ENCODE results near the gene RPL14. TPM values are rescaled to one million over a fixed set of nuclear protein-coding genes. Genes with fewer than 3 reads are reported as not detected.

The RPL14 gene
- total and polyA plus RNA-seq, 2 of the 13 experiments (the other 11 are each of a cell fraction or from before 2014, with no cell fraction given): 502 to 1,291 TPM

DNA sequence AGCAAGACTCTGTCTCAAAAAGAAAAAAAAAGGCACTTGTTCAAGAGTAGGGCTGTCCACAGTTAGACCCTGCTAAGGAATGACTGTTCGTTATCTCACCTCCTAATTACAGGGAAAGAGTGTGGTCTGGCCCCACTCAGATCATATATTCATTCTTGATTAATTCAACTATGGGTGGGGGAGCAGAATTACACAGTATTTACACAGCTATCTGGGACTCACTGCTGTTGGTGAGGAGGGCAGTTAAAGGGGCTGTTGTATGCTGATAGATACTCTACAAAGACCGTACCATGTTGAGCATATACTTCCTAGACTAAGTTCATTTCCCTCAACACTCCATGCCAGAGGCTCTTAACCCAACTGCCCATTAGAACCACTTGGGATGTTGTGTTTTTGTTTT, 44.9 kb downstream of the RPL14 start:
- WGBS (ENCODE audit: low lambda C conversion rate): 61% methylated on average over 2 of the region's 2 CpGs
- Histone ChIP-seq H4K20me1 (ENCODE audit: insufficient read depth, low read length) (no peaks in the 10 kb centered on the region), H3K27me3 (ENCODE audit: control insufficient read depth in 1 of 2, insufficient read depth in 2 of 2, low read length in 2 of 2) (no peaks in the 10 kb centered on the region; a peak in 1 of 5 replicates), H3K4me3 (replicated peaks in 1 of 3; ENCODE audit: insufficient read depth in 1 of 3, low read depth in 2 of 3, low read length in 3 of 3) (no peak overlapping the region), H3K9ac (ENCODE audit: insufficient read depth, low read depth, low read length) (no peak overlapping the region), H3K4me1 (ENCODE audit: insufficient read depth, low read length) (peaks cover 31% of the 10 kb centered on the region), H3K4me2 (ENCODE audit: low read depth, low read length) (no peak overlapping the region), H3K79me2 (ENCODE audit: insufficient read depth, low read length) (peaks cover 6% of the 10 kb centered on the region), H3K27ac (ENCODE audit: extremely low read length, insufficient read depth, low read length) (no peak overlapping the region), H2AFZ (ENCODE audit: low read length) (no peak overlapping the region), H3K9me3 (ENCODE audit: low read length) (no peaks in the 10 kb centered on the region), H3K36me3 (replicated peaks in 1 of 2; ENCODE audit: control insufficient read depth in 1 of 2, insufficient read depth in 2 of 2, low read length in 2 of 2) (no peaks in the 10 kb centered on the region)
- ATAC-seq: no peak
- CTCF ChIA-PET (ENCODE audit: low intra/inter-chr PET ratio, low total read pairs): no interaction called here
- POLR2A ChIA-PET: no interaction called here
- no TSS peak for BruUV-seq (replicated peaks)
- in situ Hi-C loops (cut with HindIII; ENCODE audit: extremely low pct_ligation_motif_present, low pct_unique_long_range_greater_than_20kb) (no loop called here), intact Hi-C loops (cut with micrococcal nuclease; ENCODE audit: unreplicated experiment) (no loop called here)
- FAIRE-seq: no peak
- no peak for DNase-seq (ENCODE audit: low spot score)
- no peak for TF ChIP-seq HOXD1 (CRISPR knock-in tag; IDR thresholded peaks at IDR 0.05)
- TF ChIP-seq, protein P1, sequence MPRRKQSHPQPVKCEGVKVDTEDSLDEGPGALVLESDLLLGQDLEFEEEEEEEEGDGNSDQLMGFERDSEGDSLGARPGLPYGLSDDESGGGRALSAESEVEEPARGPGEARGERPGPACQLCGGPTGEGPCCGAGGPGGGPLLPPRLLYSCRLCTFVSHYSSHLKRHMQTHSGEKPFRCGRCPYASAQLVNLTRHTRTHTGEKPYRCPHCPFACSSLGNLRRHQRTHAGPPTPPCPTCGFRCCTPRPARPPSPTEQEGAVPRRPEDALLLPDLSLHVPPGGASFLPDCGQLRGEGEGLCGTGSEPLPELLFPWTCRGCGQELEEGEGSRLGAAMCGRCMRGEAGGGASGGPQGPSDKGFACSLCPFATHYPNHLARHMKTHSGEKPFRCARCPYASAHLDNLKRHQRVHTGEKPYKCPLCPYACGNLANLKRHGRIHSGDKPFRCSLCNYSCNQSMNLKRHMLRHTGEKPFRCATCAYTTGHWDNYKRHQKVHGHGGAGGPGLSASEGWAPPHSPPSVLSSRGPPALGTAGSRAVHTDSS (CRISPR knock-in tag; conservative IDR thresholded peaks at IDR 0.05): no peak
- TF ChIP-seq ZZZ3 (CRISPR knock-in tag; IDR thresholded peaks at IDR 0.05; ENCODE audit: borderline replicate concordance): no peak
- no peak for TF ChIP-seq ZSCAN9 (CRISPR knock-in tag; IDR thresholded peaks at IDR 0.05; ENCODE audit: borderline replicate concordance)
- TF ChIP-seq TGIF2 (CRISPR knock-in tag; IDR thresholded peaks at IDR 0.05): no peak
- no peak for TF ChIP-seq SNRNP70 (IDR thresholded peaks at IDR 0.05; ENCODE audit: low read depth, low read length)
- TF ChIP-seq ZNF12 (CRISPR knock-in tag; IDR thresholded peaks at IDR 0.05): no peak
- TF ChIP-seq, protein P2, sequence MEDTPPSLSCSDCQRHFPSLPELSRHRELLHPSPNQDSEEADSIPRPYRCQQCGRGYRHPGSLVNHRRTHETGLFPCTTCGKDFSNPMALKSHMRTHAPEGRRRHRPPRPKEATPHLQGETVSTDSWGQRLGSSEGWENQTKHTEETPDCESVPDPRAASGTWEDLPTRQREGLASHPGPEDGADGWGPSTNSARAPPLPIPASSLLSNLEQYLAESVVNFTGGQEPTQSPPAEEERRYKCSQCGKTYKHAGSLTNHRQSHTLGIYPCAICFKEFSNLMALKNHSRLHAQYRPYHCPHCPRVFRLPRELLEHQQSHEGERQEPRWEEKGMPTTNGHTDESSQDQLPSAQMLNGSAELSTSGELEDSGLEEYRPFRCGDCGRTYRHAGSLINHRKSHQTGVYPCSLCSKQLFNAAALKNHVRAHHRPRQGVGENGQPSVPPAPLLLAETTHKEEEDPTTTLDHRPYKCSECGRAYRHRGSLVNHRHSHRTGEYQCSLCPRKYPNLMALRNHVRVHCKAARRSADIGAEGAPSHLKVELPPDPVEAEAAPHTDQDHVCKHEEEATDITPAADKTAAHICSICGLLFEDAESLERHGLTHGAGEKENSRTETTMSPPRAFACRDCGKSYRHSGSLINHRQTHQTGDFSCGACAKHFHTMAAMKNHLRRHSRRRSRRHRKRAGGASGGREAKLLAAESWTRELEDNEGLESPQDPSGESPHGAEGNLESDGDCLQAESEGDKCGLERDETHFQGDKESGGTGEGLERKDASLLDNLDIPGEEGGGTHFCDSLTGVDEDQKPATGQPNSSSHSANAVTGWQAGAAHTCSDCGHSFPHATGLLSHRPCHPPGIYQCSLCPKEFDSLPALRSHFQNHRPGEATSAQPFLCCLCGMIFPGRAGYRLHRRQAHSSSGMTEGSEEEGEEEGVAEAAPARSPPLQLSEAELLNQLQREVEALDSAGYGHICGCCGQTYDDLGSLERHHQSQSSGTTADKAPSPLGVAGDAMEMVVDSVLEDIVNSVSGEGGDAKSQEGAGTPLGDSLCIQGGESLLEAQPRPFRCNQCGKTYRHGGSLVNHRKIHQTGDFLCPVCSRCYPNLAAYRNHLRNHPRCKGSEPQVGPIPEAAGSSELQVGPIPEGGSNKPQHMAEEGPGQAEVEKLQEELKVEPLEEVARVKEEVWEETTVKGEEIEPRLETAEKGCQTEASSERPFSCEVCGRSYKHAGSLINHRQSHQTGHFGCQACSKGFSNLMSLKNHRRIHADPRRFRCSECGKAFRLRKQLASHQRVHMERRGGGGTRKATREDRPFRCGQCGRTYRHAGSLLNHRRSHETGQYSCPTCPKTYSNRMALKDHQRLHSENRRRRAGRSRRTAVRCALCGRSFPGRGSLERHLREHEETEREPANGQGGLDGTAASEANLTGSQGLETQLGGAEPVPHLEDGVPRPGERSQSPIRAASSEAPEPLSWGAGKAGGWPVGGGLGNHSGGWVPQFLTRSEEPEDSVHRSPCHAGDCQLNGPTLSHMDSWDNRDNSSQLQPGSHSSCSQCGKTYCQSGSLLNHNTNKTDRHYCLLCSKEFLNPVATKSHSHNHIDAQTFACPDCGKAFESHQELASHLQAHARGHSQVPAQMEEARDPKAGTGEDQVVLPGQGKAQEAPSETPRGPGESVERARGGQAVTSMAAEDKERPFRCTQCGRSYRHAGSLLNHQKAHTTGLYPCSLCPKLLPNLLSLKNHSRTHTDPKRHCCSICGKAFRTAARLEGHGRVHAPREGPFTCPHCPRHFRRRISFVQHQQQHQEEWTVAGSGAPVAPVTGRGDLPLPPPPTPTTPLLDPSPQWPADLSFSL (CRISPR knock-in tag; IDR thresholded peaks at IDR 0.05): no peak
- TF ChIP-seq GZF1 (CRISPR knock-in tag; IDR thresholded peaks at IDR 0.05): no peak
